HEK293 (cell line): ENCODE results near the gene ZNF695.

Experiments used
- CTCF ChIA-PET: fragments of 350-600 bp; formaldehyde crosslinking; extraction: SDS; loops from one replicate; lab custom pipeline; 2021; ENCODE audit warnings: antibody characterized with exemption; lab: Yijun Ruan, JAX
- POLR2A ChIA-PET: fragments of 300-600 bp; formaldehyde crosslinking; extraction: SDS; loops from one replicate; lab custom pipeline; 2020; ENCODE audit warnings: antibody characterized with exemption, inconsistent platforms; lab: Yijun Ruan, JAX
- H3K27ac ChIP-seq: fragments of 200-500 bp; sonication (Bioruptor generic); 2 replicates; pipeline ENCODE4 v1.5.1; 2014; ENCODE audit warnings: low read depth, low read length, control low read depth, inconsistent platforms; ENCODE audit errors: extremely low read depth
- H3K36me3 ChIP-seq, 2 experiments: fragments of 200-500 bp in 1 of 2; sonication (Bioruptor generic) in 1 of 2; 1 replicate in 1 of 2; 2 replicates in 1 of 2; pipeline ENCODE4 v1.5.1; 2014 to 2017; ENCODE audit warnings: inconsistent platforms in 2 of 2, low read length in 2 of 2; ENCODE audit not compliant: control insufficient read depth in 2 of 2, insufficient read depth in 1 of 2
- H3K4me1 ChIP-seq: fragments of 200-500 bp; sonication (Bioruptor generic); 2 replicates; pipeline ENCODE4 v1.5.1; 2014; ENCODE audit warnings: mild to moderate bottlenecking, low read length, inconsistent platforms; ENCODE audit not compliant: control insufficient read depth, insufficient read depth
- H3K4me3 ChIP-seq: 2 replicates; pipeline ENCODE4 v1.5.1; 2011; ENCODE audit warnings: low read depth, mild to moderate bottlenecking, control low read depth, low read length, moderate library complexity
- H3K9me3 ChIP-seq: fragments of 200-500 bp; sonication (Bioruptor generic); 2 replicates; pipeline ENCODE4 v1.5.1; 2014; ENCODE audit warnings: low read depth, low read length, inconsistent platforms; ENCODE audit not compliant: control insufficient read depth, insufficient read depth
- HOXA7 ChIP-seq: sonication (generic); formaldehyde crosslinking; IDR thresholded peaks from 2 replicates; pipeline ENCODE4 v1.8.1; 2022; ENCODE audit warnings: missing genetic modification reagents, borderline replicate concordance
- MYNN ChIP-seq: fragments of 450-650 bp; formaldehyde crosslinking; IDR thresholded peaks from 2 replicates; pipeline ENCODE4 v1.5.1; 2016; ENCODE audit warnings: missing biosample characterization, missing genetic modification characterization, borderline replicate concordance
- REPIN1 ChIP-seq: fragments of 450-650 bp; formaldehyde crosslinking; IDR thresholded peaks from 2 replicates; pipeline ENCODE4 v1.5.1; 2017; ENCODE audit warnings: missing biosample characterization, missing genetic modification characterization, low read depth
- SALL2 ChIP-seq: fragments of 450-650 bp; formaldehyde crosslinking; IDR thresholded peaks from 2 replicates; pipeline ENCODE4 v1.5.0; 2017; ENCODE audit warnings: missing biosample characterization, mild to moderate bottlenecking, missing genetic modification characterization, borderline replicate concordance
- SETDB1 ChIP-seq: IDR thresholded peaks from one replicate; pipeline ENCODE4 v1.6.1; 2017; ENCODE audit warnings: mild to moderate bottlenecking, low read length, moderate library complexity, mixed read lengths; ENCODE audit not compliant: insufficient read length
- SP7 ChIP-seq: fragments of 450-650 bp; formaldehyde crosslinking; IDR thresholded peaks from 2 replicates; pipeline ENCODE4 v1.5.1; 2016; ENCODE audit warnings: missing biosample characterization, missing genetic modification characterization
- TRIM28 ChIP-seq: IDR thresholded peaks from 2 replicates; pipeline ENCODE4 v1.6.1; 2011; ENCODE audit warnings: low read length, control low read depth, borderline replicate concordance
- WT1 ChIP-seq: fragments of 450-650 bp; formaldehyde crosslinking; IDR thresholded peaks from 2 replicates; pipeline ENCODE4 v1.5.1; 2016; ENCODE audit warnings: missing biosample characterization, missing genetic modification characterization
- YY2 ChIP-seq: fragments of 450-650 bp; formaldehyde crosslinking; IDR thresholded peaks from 2 replicates; pipeline ENCODE4 v1.5.1; 2016; ENCODE audit warnings: missing biosample characterization, missing genetic modification characterization
- ZBTB49 ChIP-seq: fragments of 450-650 bp; formaldehyde crosslinking; IDR thresholded peaks from 2 replicates; pipeline ENCODE4 v1.5.1; 2016; ENCODE audit warnings: missing biosample characterization, missing genetic modification characterization, low read depth
- ZBTB7A ChIP-seq: fragments of 450-650 bp; formaldehyde crosslinking; IDR thresholded peaks from 2 replicates; pipeline ENCODE4 v1.5.1; 2016; ENCODE audit warnings: low read depth, missing biosample characterization, missing genetic modification characterization
- ZFP37 ChIP-seq: fragments of 450-650 bp; formaldehyde crosslinking; IDR thresholded peaks from 2 replicates; pipeline ENCODE4 v1.5.1; 2016; ENCODE audit warnings: missing biosample characterization, missing genetic modification characterization
- ZNF221 ChIP-seq: fragments of 450-650 bp; formaldehyde crosslinking; IDR thresholded peaks from 2 replicates; pipeline ENCODE4 v1.5.1; 2017; ENCODE audit warnings: missing biosample characterization, missing genetic modification characterization, borderline replicate concordance
- ZNF239 ChIP-seq: fragments of 450-650 bp; formaldehyde crosslinking; IDR thresholded peaks from 2 replicates; pipeline ENCODE4 v1.5.1; 2016; ENCODE audit warnings: missing biosample characterization, missing genetic modification characterization
- ZNF335 ChIP-seq: fragments of 450-650 bp; formaldehyde crosslinking; conservative IDR thresholded peaks from 2 replicates; pipeline ENCODE4 v1.5.1; 2016; ENCODE audit warnings: missing biosample characterization, missing genetic modification characterization
- ZNF354C ChIP-seq: fragments of 450-650 bp; formaldehyde crosslinking; IDR thresholded peaks from 2 replicates; pipeline ENCODE4 v1.5.1; 2016; ENCODE audit warnings: missing biosample characterization, missing genetic modification characterization, low read depth, borderline replicate concordance
- ZNF362 ChIP-seq: fragments of 450-650 bp; formaldehyde crosslinking; IDR thresholded peaks from 2 replicates; pipeline ENCODE4 v1.5.1; 2016; ENCODE audit warnings: missing biosample characterization, missing genetic modification characterization
- ZNF398 ChIP-seq: fragments of 450-650 bp; formaldehyde crosslinking; IDR thresholded peaks from 2 replicates; pipeline ENCODE4 v1.5.1; 2017; ENCODE audit warnings: missing biosample characterization, missing genetic modification characterization
- ZNF624 ChIP-seq: fragments of 450-650 bp; formaldehyde crosslinking; IDR thresholded peaks from 2 replicates; pipeline ENCODE4 v1.5.1; 2017; ENCODE audit warnings: missing biosample characterization, missing genetic modification characterization
- ZNF645 ChIP-seq: fragments of 450-650 bp; formaldehyde crosslinking; IDR thresholded peaks from 2 replicates; pipeline ENCODE4; 2016; ENCODE audit warnings: missing biosample characterization, missing genetic modification characterization
- ZSCAN16 ChIP-seq: fragments of 450-650 bp; formaldehyde crosslinking; IDR thresholded peaks from 2 replicates; pipeline ENCODE4 v1.5.1; 2016; ENCODE audit warnings: missing biosample characterization, missing genetic modification characterization
- TF ChIP-seq, protein P1 (sequence below): fragments of 450-650 bp; formaldehyde crosslinking; IDR thresholded peaks from 2 replicates; pipeline ENCODE4 v1.5.1; 2017; ENCODE audit warnings: missing biosample characterization, missing genetic modification characterization
- TF ChIP-seq, protein P2 (sequence below): fragments of 450-650 bp; formaldehyde crosslinking; IDR thresholded peaks from 2 replicates; pipeline ENCODE4 v1.5.1; 2016; ENCODE audit warnings: missing biosample characterization, missing genetic modification characterization
- TF ChIP-seq, protein P3 (sequence below): fragments of 450-650 bp; formaldehyde crosslinking; IDR thresholded peaks from 2 replicates; pipeline ENCODE4 v1.5.1; 2016; ENCODE audit warnings: missing biosample characterization, missing genetic modification characterization

ZNF695 gene

DNA sequence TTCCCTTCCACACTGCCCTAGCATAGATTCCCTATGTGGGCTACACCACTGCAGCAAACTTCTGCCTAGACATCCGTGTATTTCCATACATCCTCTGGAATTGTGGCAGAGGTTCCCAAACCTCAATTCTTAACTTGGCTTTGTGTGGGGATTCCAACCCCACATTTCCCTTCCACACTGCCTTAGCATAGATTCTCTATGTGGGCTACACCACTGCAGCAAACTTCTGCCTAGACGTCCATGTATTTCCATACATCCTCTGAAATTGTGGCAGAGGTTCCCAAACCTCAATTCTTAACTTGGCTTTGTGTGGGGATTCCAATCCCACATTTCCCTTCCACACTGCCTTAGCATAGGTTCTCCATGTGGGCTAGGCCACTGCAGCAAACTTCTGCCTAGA lies 39.4 kb upstream of the ZNF695 start:
- POLR2A ChIA-PET = no interaction called here
- no peak overlapping the region for H3K27ac ChIP-seq
- TF ChIP-seq HOXA7 (CRISPR knock-in tag) (no peak), SP7 (tag by site-specific recombination) (no peak), SETDB1 (peak; percentile 52), ZNF624 (tag by site-specific recombination) (no peak), YY2 (no peak), TRIM28 (peak; percentile 14; the same call in 1 of the 2 replicates)
- TF ChIP-seq, all 188 proteins: peak for 2
- no peak overlapping the region for H3K4me3 ChIP-seq
- H3K9me3 ChIP-seq = no peaks in the 10 kb centered on the region
- H3K36me3 ChIP-seq = no peaks in the 10 kb centered on the region
- no peaks in the 10 kb centered on the region for H3K4me1 ChIP-seq
- CTCF ChIA-PET = no interaction called here

GRCh38 chr1:247043406-247043805 lies 35.5 kb upstream of the ZNF695 start:
- CTCF ChIA-PET = no interaction called here
- Histone ChIP-seq H3K4me1 (no peaks in the 10 kb centered on the region), H3K4me3 (no peak overlapping the region), H3K9me3 (no peaks in the 10 kb centered on the region)
- POLR2A ChIA-PET = no interaction called here
- TF ChIP-seq MYNN (tag by site-specific recombination) = no peak
- TF ChIP-seq REPIN1 (tag by site-specific recombination) = no peak
- TF ChIP-seq ZBTB49 = no peak
- no peak for TF ChIP-seq ZFP37 (tag by site-specific recombination)
- no peak for TF ChIP-seq ZNF398 (tag by site-specific recombination)
- TF ChIP-seq SALL2 (tag by site-specific recombination) = no peak
- TF ChIP-seq ZNF362 = no peak
- no peak for TF ChIP-seq ZBTB7A
- TF ChIP-seq ZSCAN16 (tag by site-specific recombination) = no peak
- TF ChIP-seq, protein P1, sequence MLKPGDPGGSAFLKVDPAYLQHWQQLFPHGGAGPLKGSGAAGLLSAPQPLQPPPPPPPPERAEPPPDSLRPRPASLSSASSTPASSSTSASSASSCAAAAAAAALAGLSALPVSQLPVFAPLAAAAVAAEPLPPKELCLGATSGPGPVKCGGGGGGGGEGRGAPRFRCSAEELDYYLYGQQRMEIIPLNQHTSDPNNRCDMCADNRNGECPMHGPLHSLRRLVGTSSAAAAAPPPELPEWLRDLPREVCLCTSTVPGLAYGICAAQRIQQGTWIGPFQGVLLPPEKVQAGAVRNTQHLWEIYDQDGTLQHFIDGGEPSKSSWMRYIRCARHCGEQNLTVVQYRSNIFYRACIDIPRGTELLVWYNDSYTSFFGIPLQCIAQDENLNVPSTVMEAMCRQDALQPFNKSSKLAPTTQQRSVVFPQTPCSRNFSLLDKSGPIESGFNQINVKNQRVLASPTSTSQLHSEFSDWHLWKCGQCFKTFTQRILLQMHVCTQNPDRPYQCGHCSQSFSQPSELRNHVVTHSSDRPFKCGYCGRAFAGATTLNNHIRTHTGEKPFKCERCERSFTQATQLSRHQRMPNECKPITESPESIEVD = no peak
- no peak for TF ChIP-seq WT1
- TF ChIP-seq ZNF221 (tag by site-specific recombination) = no peak
- TF ChIP-seq ZNF354C = no peak
- TF ChIP-seq ZNF335 (tag by site-specific recombination) = no peak
- TF ChIP-seq, protein P2, sequence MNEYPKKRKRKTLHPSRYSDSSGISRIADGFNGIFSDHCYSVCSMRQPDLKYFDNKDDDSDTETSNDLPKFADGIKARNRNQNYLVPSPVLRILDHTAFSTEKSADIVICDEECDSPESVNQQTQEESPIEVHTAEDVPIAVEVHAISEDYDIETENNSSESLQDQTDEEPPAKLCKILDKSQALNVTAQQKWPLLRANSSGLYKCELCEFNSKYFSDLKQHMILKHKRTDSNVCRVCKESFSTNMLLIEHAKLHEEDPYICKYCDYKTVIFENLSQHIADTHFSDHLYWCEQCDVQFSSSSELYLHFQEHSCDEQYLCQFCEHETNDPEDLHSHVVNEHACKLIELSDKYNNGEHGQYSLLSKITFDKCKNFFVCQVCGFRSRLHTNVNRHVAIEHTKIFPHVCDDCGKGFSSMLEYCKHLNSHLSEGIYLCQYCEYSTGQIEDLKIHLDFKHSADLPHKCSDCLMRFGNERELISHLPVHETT (tag by site-specific recombination) = no peak
- no peak for TF ChIP-seq ZNF239
- TF ChIP-seq, protein P3, sequence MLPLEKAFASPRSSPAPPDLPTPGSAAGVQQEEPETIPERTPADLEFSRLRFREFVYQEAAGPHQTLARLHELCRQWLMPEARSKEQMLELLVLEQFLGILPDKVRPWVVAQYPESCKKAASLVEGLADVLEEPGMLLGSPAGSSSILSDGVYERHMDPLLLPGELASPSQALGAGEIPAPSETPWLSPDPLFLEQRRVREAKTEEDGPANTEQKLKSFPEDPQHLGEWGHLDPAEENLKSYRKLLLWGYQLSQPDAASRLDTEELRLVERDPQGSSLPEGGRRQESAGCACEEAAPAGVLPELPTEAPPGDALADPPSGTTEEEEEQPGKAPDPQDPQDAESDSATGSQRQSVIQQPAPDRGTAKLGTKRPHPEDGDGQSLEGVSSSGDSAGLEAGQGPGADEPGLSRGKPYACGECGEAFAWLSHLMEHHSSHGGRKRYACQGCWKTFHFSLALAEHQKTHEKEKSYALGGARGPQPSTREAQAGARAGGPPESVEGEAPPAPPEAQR (tag by site-specific recombination) = no peak
- TF ChIP-seq ZNF645 = no peak
- TF ChIP-seq, all 188 proteins: peak for 0
- peaks cover 0 to 3% of the 10 kb centered on the region in 2 experiments; a peak in 1 of 3 replicates for H3K36me3 ChIP-seq
- no peak overlapping the region for H3K27ac ChIP-seq
